ENCODE measurements around the gene MPPED2. TPM values are rescaled to one million over a fixed set of nuclear protein-coding genes. Genes with fewer than 3 reads are reported as not detected.

Gene MPPED2
- total RNA-seq, 5 donors from 2014 or later (not counting 1 experiment from before 2014, with no cell fraction given): 0.58 to 8.1 (median 0.99) TPM

- H3K9me3 Mint-ChIP-seq: no peaks in the 10 kb centered on the region
- H3K36me3 Mint-ChIP-seq: no peaks in the 10 kb centered on the region
- H3K27me3 Mint-ChIP-seq: peaks cover 4 to 11% of the 10 kb centered on the region in 2 donors
- Histone ChIP-seq H3K27ac (ENCODE audit: low read length) (no peak overlapping the region), H3K4me1 (ENCODE audit: control insufficient read depth in 1 of 2, extremely low read depth in 1 of 2, insufficient read depth in 2 of 2, low read length in 2 of 2) (no peaks in the 10 kb centered on the region), H3K4me3 (ENCODE audit: control insufficient read depth in 1 of 2, extremely low read depth in 1 of 2, low read length in 1 of 2) (no peak overlapping the region), H3K36me3 (ENCODE audit: control insufficient read depth in 2 of 2, extremely low read depth in 1 of 2, insufficient read depth in 1 of 2, low read length in 1 of 2) (no peaks in the 10 kb centered on the region), H3K27me3 (replicated peaks in 1 of 2; ENCODE audit: control insufficient read depth in 2 of 2, extremely low read depth in 1 of 2, insufficient read depth in 2 of 2, low read length in 1 of 2) (no peaks in the 10 kb centered on the region), H3K9me3 (no peaks in the 10 kb centered on the region)
- H3K27ac Mint-ChIP-seq: no peak overlapping the region
- ATAC-seq (replicated peaks in 1 of 4): no peak
- no peak overlapping the region for H3K4me3 Mint-ChIP-seq
- ChIA-PET CTCF (no interaction called here), POLR2A (no interaction called here)
- DNase-seq: no peak
- no peaks in the 10 kb centered on the region for H3K4me1 Mint-ChIP-seq
- WGBS (ENCODE audit: insufficient coverage): no CpG with 5 or more reads among the region's 2 CpGs
Measured at GRCh38 chr11:30429550-30429949, 156.6 kb downstream of the MPPED2 start.

- Mint-ChIP-seq H3K27me3 (peaks cover 4 to 10% of the 10 kb centered on the region in 2 donors), H3K36me3 (no peaks in the 10 kb centered on the region), H3K9me3 (no peaks in the 10 kb centered on the region), H3K4me1 (no peaks in the 10 kb centered on the region), H3K4me3 (no peak overlapping the region), H3K27ac (no peak overlapping the region)
- Histone ChIP-seq H3K27ac (ENCODE audit: low read length) (no peak overlapping the region), H3K4me1 (ENCODE audit: control insufficient read depth in 1 of 2, extremely low read depth in 1 of 2, insufficient read depth in 2 of 2, low read length in 2 of 2) (no peaks in the 10 kb centered on the region), H3K27me3 (replicated peaks in 1 of 2; ENCODE audit: control insufficient read depth in 2 of 2, extremely low read depth in 1 of 2, insufficient read depth in 2 of 2, low read length in 1 of 2) (no peaks in the 10 kb centered on the region), H3K4me3 (ENCODE audit: control insufficient read depth in 1 of 2, extremely low read depth in 1 of 2, low read length in 1 of 2) (no peak overlapping the region), H3K36me3 (ENCODE audit: control insufficient read depth in 2 of 2, extremely low read depth in 1 of 2, insufficient read depth in 1 of 2, low read length in 1 of 2) (no peaks in the 10 kb centered on the region), H3K9me3 (no peaks in the 10 kb centered on the region)
- no peak for DNase-seq
- CTCF ChIA-PET: no interaction called here
- POLR2A ChIA-PET: no interaction called here
- no CpG with 5 or more reads among the region's 5 CpGs for WGBS (ENCODE audit: insufficient coverage)
- no peak for ATAC-seq (replicated peaks in 1 of 4)
Measured at GRCh38 chr11:30426781-30427180, 159.4 kb downstream of the MPPED2 start.

GRCh38 chr11:30424844-30425243 lies 161.3 kb downstream of the MPPED2 start:
- no CpG with 5 or more reads among the region's 4 CpGs for WGBS (ENCODE audit: insufficient coverage)
- ATAC-seq (replicated peaks in 1 of 4) (no peak), DNase-seq (no peak)
- Mint-ChIP-seq H3K4me3 (no peak overlapping the region), H3K9me3 (no peaks in the 10 kb centered on the region), H3K36me3 (no peaks in the 10 kb centered on the region), H3K27me3 (peaks cover 8 to 10% of the 10 kb centered on the region in 2 donors), H3K27ac (no peak overlapping the region), H3K4me1 (no peaks in the 10 kb centered on the region)
- Histone ChIP-seq H3K27me3 (replicated peaks in 1 of 2; ENCODE audit: control insufficient read depth in 2 of 2, extremely low read depth in 1 of 2, insufficient read depth in 2 of 2, low read length in 1 of 2) (no peaks in the 10 kb centered on the region), H3K4me1 (ENCODE audit: control insufficient read depth in 1 of 2, extremely low read depth in 1 of 2, insufficient read depth in 2 of 2, low read length in 2 of 2) (no peaks in the 10 kb centered on the region), H3K9me3 (no peaks in the 10 kb centered on the region), H3K4me3 (ENCODE audit: control insufficient read depth in 1 of 2, extremely low read depth in 1 of 2, low read length in 1 of 2) (no peak overlapping the region), H3K36me3 (ENCODE audit: control insufficient read depth in 2 of 2, extremely low read depth in 1 of 2, insufficient read depth in 1 of 2, low read length in 1 of 2) (no peaks in the 10 kb centered on the region), H3K27ac (ENCODE audit: low read length) (no peak overlapping the region)
- ChIA-PET CTCF (no interaction called here), POLR2A (no interaction called here)

GRCh38 chr11:30424321-30424720 lies 161.8 kb downstream of the MPPED2 start:
- whole genome bisulfite sequencing (ENCODE audit: insufficient coverage): 88% methylated on average over 10 of the region's 10 CpGs

GRCh38 chr11:30423886-30424285 lies 162.3 kb downstream of the MPPED2 start:
- H3K36me3 Mint-ChIP-seq: no peaks in the 10 kb centered on the region
- Histone ChIP-seq H3K27me3 (replicated peaks in 1 of 2; ENCODE audit: control insufficient read depth in 2 of 2, extremely low read depth in 1 of 2, insufficient read depth in 2 of 2, low read length in 1 of 2) (no peaks in the 10 kb centered on the region), H3K4me3 (ENCODE audit: control insufficient read depth in 1 of 2, extremely low read depth in 1 of 2, low read length in 1 of 2) (no peak overlapping the region), H3K27ac (ENCODE audit: low read length) (no peak overlapping the region), H3K9me3 (no peaks in the 10 kb centered on the region), H3K36me3 (ENCODE audit: control insufficient read depth in 2 of 2, extremely low read depth in 1 of 2, insufficient read depth in 1 of 2, low read length in 1 of 2) (no peaks in the 10 kb centered on the region), H3K4me1 (ENCODE audit: control insufficient read depth in 1 of 2, extremely low read depth in 1 of 2, insufficient read depth in 2 of 2, low read length in 2 of 2) (no peaks in the 10 kb centered on the region)
- H3K4me1 Mint-ChIP-seq: no peaks in the 10 kb centered on the region
- no peaks in the 10 kb centered on the region for H3K9me3 Mint-ChIP-seq
- no peak for ATAC-seq (replicated peaks in 1 of 4)
- POLR2A ChIA-PET: no interaction called here
- H3K4me3 Mint-ChIP-seq: no peak overlapping the region
- no peak for DNase-seq
- CTCF ChIA-PET: no interaction called here
- 96% methylated on average over 4 of the region's 6 CpGs for WGBS (ENCODE audit: insufficient coverage)
- H3K27ac Mint-ChIP-seq: no peak overlapping the region
- peaks cover 8 to 10% of the 10 kb centered on the region in 2 donors for H3K27me3 Mint-ChIP-seq

More at GRCh38 chr11:30424321-30424720, 161.8 kb downstream of the MPPED2 start:
- H3K9me3 ChIP-seq: no peaks in the 10 kb centered on the region
- POLR2A ChIA-PET: no interaction called here
- no peaks in the 10 kb centered on the region for H3K27me3 ChIP-seq (replicated peaks in 1 of 2; ENCODE audit: control insufficient read depth in 2 of 2, extremely low read depth in 1 of 2, insufficient read depth in 2 of 2, low read length in 1 of 2)
- ATAC-seq (replicated peaks in 1 of 4): no peak
- H3K4me3 ChIP-seq (ENCODE audit: control insufficient read depth in 1 of 2, extremely low read depth in 1 of 2, low read length in 1 of 2): no peak overlapping the region
- H3K9me3 Mint-ChIP-seq: no peaks in the 10 kb centered on the region
- H3K4me1 ChIP-seq (ENCODE audit: control insufficient read depth in 1 of 2, extremely low read depth in 1 of 2, insufficient read depth in 2 of 2, low read length in 2 of 2): no peaks in the 10 kb centered on the region
- H3K36me3 ChIP-seq (ENCODE audit: control insufficient read depth in 2 of 2, extremely low read depth in 1 of 2, insufficient read depth in 1 of 2, low read length in 1 of 2): no peaks in the 10 kb centered on the region
- no peak overlapping the region for H3K4me3 Mint-ChIP-seq
- no peak overlapping the region for H3K27ac Mint-ChIP-seq
- no peak for DNase-seq
- H3K27me3 Mint-ChIP-seq: peaks cover 8 to 10% of the 10 kb centered on the region in 2 donors
- no peaks in the 10 kb centered on the region for H3K36me3 Mint-ChIP-seq
- H3K4me1 Mint-ChIP-seq: no peaks in the 10 kb centered on the region
- CTCF ChIA-PET: no interaction called here
- no peak overlapping the region for H3K27ac ChIP-seq (ENCODE audit: low read length)

- no peaks in the 10 kb centered on the region for H3K4me1 Mint-ChIP-seq
- no peak overlapping the region for H3K4me3 Mint-ChIP-seq
- no peak overlapping the region for H3K4me3 ChIP-seq (ENCODE audit: control insufficient read depth in 1 of 2, extremely low read depth in 1 of 2, low read length in 1 of 2)
- no peaks in the 10 kb centered on the region for H3K36me3 ChIP-seq (ENCODE audit: control insufficient read depth in 2 of 2, extremely low read depth in 1 of 2, insufficient read depth in 1 of 2, low read length in 1 of 2)
- ChIA-PET CTCF (no interaction called here), POLR2A (no interaction called here)
- no peaks in the 10 kb centered on the region for H3K9me3 ChIP-seq
- H3K27ac ChIP-seq (ENCODE audit: low read length): no peak overlapping the region
- no peaks in the 10 kb centered on the region for H3K27me3 ChIP-seq (replicated peaks in 1 of 2; ENCODE audit: control insufficient read depth in 2 of 2, extremely low read depth in 1 of 2, insufficient read depth in 2 of 2, low read length in 1 of 2)
- DNase-seq: no peak
- WGBS (ENCODE audit: insufficient coverage): 67% methylated on average over 5 of the region's 5 CpGs
- H3K27me3 Mint-ChIP-seq: peaks cover 8 to 10% of the 10 kb centered on the region in 2 donors
- no peaks in the 10 kb centered on the region for H3K36me3 Mint-ChIP-seq
- H3K9me3 Mint-ChIP-seq: no peaks in the 10 kb centered on the region
- no peak for ATAC-seq (replicated peaks in 1 of 4)
- H3K4me1 ChIP-seq (ENCODE audit: control insufficient read depth in 1 of 2, extremely low read depth in 1 of 2, insufficient read depth in 2 of 2, low read length in 2 of 2): no peaks in the 10 kb centered on the region
- H3K27ac Mint-ChIP-seq: no peak overlapping the region
Measured at GRCh38 chr11:30423279-30423648, 162.9 kb downstream of the MPPED2 start.

All from T-cell (primary cell).